ENCODE results near the gene PIEZO2. TPM values are rescaled to one million over a fixed set of nuclear protein-coding genes. Genes with fewer than 3 reads are reported as not detected.

PIEZO2 gene
- total RNA-seq, 3 donors from 2014 or later (not counting 1 experiment from before 2014, with no cell fraction given) = not detected

DNA sequence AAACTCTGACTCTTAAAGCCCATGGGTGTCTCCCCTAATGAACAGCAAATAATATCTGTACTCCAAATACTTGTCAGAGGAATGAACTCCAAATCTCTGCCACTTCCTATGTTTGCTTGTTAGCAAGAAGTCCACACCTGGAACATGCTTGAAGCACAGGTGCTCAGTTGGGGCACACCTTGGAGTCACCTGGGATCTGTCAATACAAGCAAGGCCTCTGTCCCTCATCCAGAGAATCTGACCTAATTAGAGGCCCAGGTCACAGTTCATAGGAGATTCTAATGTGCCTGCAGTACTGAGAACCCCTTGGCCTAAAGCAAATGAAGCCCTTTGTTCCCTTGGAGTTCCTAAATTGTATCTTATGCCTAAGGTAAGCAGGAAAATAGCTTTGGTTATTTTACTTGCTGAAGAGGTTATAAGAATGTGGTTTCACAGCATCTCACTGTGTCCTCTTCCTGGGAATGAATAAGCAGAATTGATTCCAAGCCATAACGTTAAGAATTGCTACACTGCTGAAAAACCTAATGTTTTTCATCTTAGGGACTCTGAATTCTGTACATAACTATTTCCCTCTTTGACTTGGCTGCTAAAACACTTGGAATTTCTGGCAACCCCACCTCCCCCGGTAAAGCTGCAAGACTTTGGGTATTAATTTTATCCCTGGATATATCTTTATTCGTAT is 113.4 kb downstream of the PIEZO2 start:
- no peaks in the 10 kb centered on the region for H3K27me3 ChIP-seq (ENCODE audit: control insufficient read depth, insufficient read depth, low read length)
- H3K4me3 Mint-ChIP-seq = no peak overlapping the region
- no peaks in the 10 kb centered on the region for H3K36me3 ChIP-seq (ENCODE audit: control insufficient read depth, insufficient read depth, low read length)
- H3K27me3 Mint-ChIP-seq (ENCODE audit: low read depth in 2 of 2) = no peaks in the 10 kb centered on the region
- H3K4me1 Mint-ChIP-seq = no peaks in the 10 kb centered on the region
- H3K9me3 Mint-ChIP-seq = no peaks in the 10 kb centered on the region
- TF ChIP-seq CTCF (IDR thresholded peaks at IDR 0.05) = no peak
- intact Hi-C loops (cut with micrococcal nuclease) = no loop called here
- no peaks in the 10 kb centered on the region for H3K9me3 ChIP-seq (ENCODE audit: control insufficient read depth, insufficient read depth, low read length)
- H3K27ac ChIP-seq (ENCODE audit: low read length) = no peak overlapping the region
- H3K4me3 ChIP-seq (ENCODE audit: low read length) = no peak overlapping the region
- WGBS (ENCODE audit: insufficient coverage) = 6% methylated on average over 1 of the region's 3 CpGs
- DNase-seq (no peak), ATAC-seq (no peak)
- H3K27ac Mint-ChIP-seq = no peak overlapping the region
- no peaks in the 10 kb centered on the region for H3K36me3 Mint-ChIP-seq
- H3K4me1 ChIP-seq (ENCODE audit: control insufficient read depth, insufficient read depth, low read length) = no peaks in the 10 kb centered on the region

- no peak overlapping the region for H3K4me3 ChIP-seq (ENCODE audit: low read length)
- intact Hi-C loops (cut with micrococcal nuclease) = no loop called here
- Mint-ChIP-seq H3K27me3 (ENCODE audit: low read depth in 2 of 2) (no peaks in the 10 kb centered on the region), H3K4me3 (no peak overlapping the region), H3K9me3 (no peaks in the 10 kb centered on the region), H3K36me3 (no peaks in the 10 kb centered on the region), H3K4me1 (no peaks in the 10 kb centered on the region), H3K27ac (no peak overlapping the region)
- no peak overlapping the region for H3K27ac ChIP-seq (ENCODE audit: low read length)
- ATAC-seq (no peak), DNase-seq (no peak)
- no peaks in the 10 kb centered on the region for H3K4me1 ChIP-seq (ENCODE audit: control insufficient read depth, insufficient read depth, low read length)
- no peak for TF ChIP-seq CTCF (IDR thresholded peaks at IDR 0.05)
- H3K36me3 ChIP-seq (ENCODE audit: control insufficient read depth, insufficient read depth, low read length) = no peaks in the 10 kb centered on the region
- H3K27me3 ChIP-seq (ENCODE audit: control insufficient read depth, insufficient read depth, low read length) = no peaks in the 10 kb centered on the region
- WGBS (ENCODE audit: insufficient coverage) = 91% methylated on average over 2 of the region's 2 CpGs
- H3K9me3 ChIP-seq (ENCODE audit: control insufficient read depth, insufficient read depth, low read length) = no peaks in the 10 kb centered on the region
Observed at GRCh38 chr18:11035376-11035775, 114.0 kb downstream of the PIEZO2 start.

DNA sequence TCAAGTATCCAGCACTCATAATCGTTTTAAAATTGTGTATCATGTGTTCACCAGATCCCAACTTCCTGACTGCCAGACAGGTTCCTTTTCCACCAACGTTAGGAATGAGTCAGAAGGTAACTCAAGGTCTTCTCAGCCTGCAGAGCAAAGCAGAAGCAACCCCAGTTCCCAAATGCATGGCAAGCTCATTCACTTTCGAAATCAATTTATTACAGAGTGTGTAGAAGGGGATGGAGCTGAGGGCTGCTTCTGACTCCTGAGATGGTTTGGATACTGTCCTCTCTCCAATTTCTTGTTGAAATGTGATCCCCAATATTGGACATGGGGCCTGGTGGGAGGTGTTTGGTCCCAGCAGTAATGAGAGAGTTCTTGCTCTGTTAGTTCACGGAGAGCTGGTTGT is 114.5 kb downstream of the PIEZO2 start:
- H3K4me3 ChIP-seq (ENCODE audit: low read length) = no peak overlapping the region
- intact Hi-C loops (cut with micrococcal nuclease) = no loop called here
- H3K27ac Mint-ChIP-seq = no peak overlapping the region
- H3K27ac ChIP-seq (ENCODE audit: low read length) = no peak overlapping the region
- DNase-seq = no peak
- no peak for ATAC-seq
- TF ChIP-seq CTCF (IDR thresholded peaks at IDR 0.05) = no peak
- no peaks in the 10 kb centered on the region for H3K36me3 Mint-ChIP-seq
- no peaks in the 10 kb centered on the region for H3K9me3 ChIP-seq (ENCODE audit: control insufficient read depth, insufficient read depth, low read length)
- no peak overlapping the region for H3K4me3 Mint-ChIP-seq
- H3K27me3 Mint-ChIP-seq (ENCODE audit: low read depth in 2 of 2) = no peaks in the 10 kb centered on the region
- no peaks in the 10 kb centered on the region for H3K36me3 ChIP-seq (ENCODE audit: control insufficient read depth, insufficient read depth, low read length)
- no peaks in the 10 kb centered on the region for H3K27me3 ChIP-seq (ENCODE audit: control insufficient read depth, insufficient read depth, low read length)
- H3K4me1 ChIP-seq (ENCODE audit: control insufficient read depth, insufficient read depth, low read length) = no peaks in the 10 kb centered on the region
- 45% methylated on average over 4 of the region's 4 CpGs for WGBS (ENCODE audit: insufficient coverage)
- no peaks in the 10 kb centered on the region for H3K9me3 Mint-ChIP-seq
- no peaks in the 10 kb centered on the region for H3K4me1 Mint-ChIP-seq

- H3K36me3 Mint-ChIP-seq = no peaks in the 10 kb centered on the region
- no peak for ATAC-seq
- intact Hi-C loops (cut with micrococcal nuclease) = no loop called here
Observed at GRCh38 chr18:11033503-11033902, 115.9 kb downstream of the PIEZO2 start.

More at GRCh38 chr18:11033503-11033902, 115.9 kb downstream of the PIEZO2 start:
- Mint-ChIP-seq H3K27me3 (ENCODE audit: low read depth in 2 of 2) (no peaks in the 10 kb centered on the region), H3K9me3 (no peaks in the 10 kb centered on the region), H3K4me1 (no peaks in the 10 kb centered on the region), H3K4me3 (no peak overlapping the region), H3K27ac (no peak overlapping the region)
- no peak overlapping the region for H3K27ac ChIP-seq (ENCODE audit: low read length)
- no peaks in the 10 kb centered on the region for H3K36me3 ChIP-seq (ENCODE audit: control insufficient read depth, insufficient read depth, low read length)
- TF ChIP-seq CTCF (IDR thresholded peaks at IDR 0.05) = no peak
- no peaks in the 10 kb centered on the region for H3K4me1 ChIP-seq (ENCODE audit: control insufficient read depth, insufficient read depth, low read length)
- H3K9me3 ChIP-seq (ENCODE audit: control insufficient read depth, insufficient read depth, low read length) = no peaks in the 10 kb centered on the region
- H3K4me3 ChIP-seq (ENCODE audit: low read length) = no peak overlapping the region
- H3K27me3 ChIP-seq (ENCODE audit: control insufficient read depth, insufficient read depth, low read length) = no peaks in the 10 kb centered on the region
- 83% methylated on average over 8 of the region's 8 CpGs for WGBS (ENCODE audit: insufficient coverage)
- DNase-seq = no peak
